Activated CD4-positive, alpha-beta T cell treated with anti-CD3 and anti-CD28 coated beads, Interleukin-2, amount 50 U/mL, for 16 hours (primary cell): ENCODE data around the gene VCY.
"Not testable (repeated sequence)": the region's sequence is repeated elsewhere in the genome, so short reads cannot be mapped to it uniquely, and the experiment has no call there.

ENCODE experiments used
- DNase-seq: peaks from one replicate; pipeline ENCODE4 v3.0.0-alpha.2; 2020

The VCY gene

GRCh38 chrY:13986373-13986772, at the start of gene VCY:
TSS of gene VCY (minus strand) at chrY:13986473. CDS start at chrY:13986440, 33 bp downstream.
- DNase-seq = not testable (repeated sequence)

- DNase-seq = not testable (repeated sequence)
Observed at GRCh38 chrY:14030395-14030794, 44.1 kb upstream of the VCY start.

- DNase-seq = not testable (repeated sequence)
Observed at GRCh38 chrY:14011916-14012315, 25.6 kb upstream of the VCY start.

GRCh38 chrY:13942406-13942805, 43.9 kb downstream of the VCY start:
- not testable (repeated sequence) for DNase-seq
